Adrenal gland (tissue), 5 donors: ENCODE data around the gene ANGEL1.

Source experiments
- CTCF ChIP-seq, 6 experiments: fragments of 450-650 bp in 4 of 6; fragments of 200-600 bp in 2 of 6; sonication (generic) in 1 of 6; IDR thresholded peaks; 1 replicate in 5 of 6; 2 replicates in 1 of 6; pipeline versions ENCODE4 v1.5.1 to v1.8.0; 2016 to 2021; ENCODE audit warnings: antibody characterized with exemption in 6 of 6, mild to moderate bottlenecking in 2 of 6, moderate library complexity in 1 of 6
- POLR2A ChIP-seq, 2 donors: fragments of 450-650 bp; IDR thresholded peaks; one replicate each; pipeline ENCODE4 v1.6.1; 2017; ENCODE audit warnings: antibody characterized with exemption in 2 of 2, mild to moderate bottlenecking in 2 of 2, moderate library complexity in 1 of 2
- donor health status: DM: no; HTN: no; CAD: no.

GRCh38 chr14:76834241-76834661 lies 21.6 kb upstream of the ANGEL1 start:
- TF ChIP-seq POLR2A (IDR thresholded peaks at IDR 0.05), result no peak
- TF ChIP-seq CTCF (IDR thresholded peaks at IDR 0.05), result no peak
